ENCODE measurements around the gene OAS3. TPM values are rescaled to one million over a fixed set of nuclear protein-coding genes. Genes with fewer than 3 reads are reported as not detected.
"Not testable (repeated sequence)": the region's sequence is repeated elsewhere in the genome, so short reads cannot be mapped to it uniquely, and the experiment has no call there.

OAS3 gene
- total RNA-seq, 1 experiment from 2014 or later, result 18.5 TPM

DNA sequence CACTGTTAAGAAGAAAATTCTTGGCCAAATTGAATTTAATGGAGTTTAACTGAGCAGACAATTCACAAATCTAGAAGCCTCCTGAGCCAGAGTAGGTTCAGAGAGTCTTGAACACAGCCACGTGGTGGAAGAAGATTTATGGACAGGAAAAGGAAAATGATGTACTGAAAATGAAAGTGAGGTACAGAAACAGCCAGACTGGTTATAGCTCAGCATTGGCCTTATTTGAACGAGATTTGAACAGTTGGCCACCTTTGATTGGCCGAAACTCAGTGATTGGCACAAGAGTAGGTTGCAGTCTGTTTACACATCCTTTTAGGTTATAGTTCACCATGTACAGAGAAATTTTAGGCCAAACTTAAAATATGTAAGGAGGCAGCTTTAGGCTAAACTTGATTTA lies 50.0 kb downstream of the OAS3 start:
- H3K27me3 ChIP-seq (replicated peaks), result 0 out of 2 replicates have a peak, but pooled peaks cover 7% of the 10 kb centered on the region
- no peaks in the 10 kb centered on the region for H3K9me3 ChIP-seq (replicated peaks)
- no peak overlapping the region for H3K27ac ChIP-seq
- H3K4me1 ChIP-seq (replicated peaks), result no peaks in the 10 kb centered on the region
- DNase-seq (ENCODE audit: low read depth in 1 of 2, low spot score in 2 of 2), result no peak
- H3K36me3 ChIP-seq, result no peaks in the 10 kb centered on the region
- no peak overlapping the region for H3K4me3 ChIP-seq

DNA sequence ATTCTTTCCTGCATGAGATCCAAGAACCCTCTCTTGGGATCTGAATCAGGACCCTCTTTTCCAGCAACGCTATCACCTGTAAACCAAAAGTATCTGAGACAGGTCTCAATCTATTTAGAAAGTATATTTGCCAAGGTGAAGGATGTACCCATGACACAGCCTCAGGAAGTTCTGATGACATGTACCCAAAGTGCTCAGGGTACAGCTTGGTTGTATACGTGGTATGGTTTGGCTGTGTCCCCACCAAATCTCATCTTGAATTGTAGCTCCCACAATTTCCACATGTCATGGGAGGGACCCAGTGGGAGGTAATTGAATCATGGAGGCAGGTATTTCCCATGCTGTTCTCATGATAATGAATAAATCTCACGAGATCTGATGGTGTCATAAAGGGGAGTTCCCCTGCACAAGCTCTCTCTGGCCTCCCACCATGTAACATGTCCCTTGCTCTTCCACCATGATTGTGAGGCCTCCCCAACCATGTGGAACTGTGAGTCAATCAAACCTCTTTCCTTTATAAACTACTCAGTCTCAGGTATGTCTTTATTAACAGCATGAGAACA lies 50.6 kb downstream of the OAS3 start:
- not testable (repeated sequence) for H3K4me3 ChIP-seq; DNase-seq (ENCODE audit: low read depth in 1 of 2, low spot score in 2 of 2); H3K27ac ChIP-seq; H3K4me1 ChIP-seq (replicated peaks); H3K9me3 ChIP-seq (replicated peaks); H3K36me3 ChIP-seq; H3K27me3 ChIP-seq (replicated peaks)

DNA sequence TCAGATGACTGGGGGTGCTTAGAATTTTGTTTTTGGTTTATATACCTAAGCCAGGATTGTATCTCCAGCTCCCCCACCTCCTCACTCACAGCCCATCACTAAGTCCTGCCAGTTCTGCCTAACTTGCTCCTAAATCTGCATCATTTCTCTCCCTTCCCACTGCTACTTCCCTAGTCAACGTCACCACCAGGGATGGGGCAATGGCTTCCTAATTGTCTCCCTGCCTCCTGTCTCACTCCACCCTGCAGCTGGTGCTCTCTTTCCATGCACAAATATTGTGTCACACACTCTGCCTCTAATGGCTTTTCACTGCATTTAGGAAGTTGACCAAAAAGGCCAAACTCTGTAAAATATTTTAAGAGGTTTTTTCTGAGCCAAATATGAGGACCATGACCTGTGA lies 51.5 kb downstream of the OAS3 start:
- no peaks in the 10 kb centered on the region for H3K4me1 ChIP-seq (replicated peaks)
- no peaks in the 10 kb centered on the region for H3K36me3 ChIP-seq
- H3K4me3 ChIP-seq, result no peak overlapping the region
- 0 out of 2 replicates have a peak, but pooled peaks cover 2% of the 10 kb centered on the region for H3K27me3 ChIP-seq (replicated peaks)
- no peak overlapping the region for H3K27ac ChIP-seq
- no peaks in the 10 kb centered on the region for H3K9me3 ChIP-seq (replicated peaks)
- no peak for DNase-seq (ENCODE audit: low read depth in 1 of 2, low spot score in 2 of 2)

DNA sequence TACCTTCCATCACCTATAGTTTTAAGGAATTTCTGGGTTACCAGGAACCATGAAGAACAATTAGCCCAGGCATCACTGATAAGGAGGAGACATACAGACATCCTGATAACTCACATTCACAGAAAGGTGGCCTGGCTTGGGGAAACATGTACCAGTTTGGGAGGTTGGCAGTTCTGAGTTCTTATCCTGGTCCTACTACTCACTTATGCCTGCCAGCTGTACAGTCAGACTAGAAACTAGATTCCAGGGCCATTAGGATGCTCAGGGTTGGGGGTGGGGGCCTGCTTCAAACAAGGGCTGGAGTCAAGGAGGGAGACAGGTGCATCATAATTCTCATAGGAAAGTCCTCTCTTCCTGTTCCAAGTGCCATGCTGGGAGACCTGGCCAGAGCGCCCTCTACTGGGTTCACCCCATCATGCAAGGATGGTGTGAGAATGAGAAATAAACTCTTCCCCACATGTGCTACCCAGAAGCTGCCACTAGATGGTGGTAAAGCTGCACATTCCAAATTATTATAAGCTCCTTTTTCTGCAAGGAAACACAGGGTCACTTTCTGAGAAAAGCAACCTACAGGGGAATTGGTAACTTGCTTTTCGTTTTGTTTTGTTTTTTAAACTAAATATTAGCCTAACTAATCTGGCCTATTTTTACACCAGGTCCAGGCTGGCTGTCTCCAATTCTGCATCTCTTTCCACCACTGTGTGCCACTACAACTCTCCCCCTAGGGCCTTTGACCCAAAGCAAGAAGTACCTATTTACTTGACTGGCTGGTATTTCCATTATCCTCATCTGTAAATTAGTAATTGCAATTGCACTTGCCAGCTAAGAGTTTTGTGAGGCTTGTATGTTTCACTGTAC lies 54.5 kb downstream of the OAS3 start:
- H3K4me3 ChIP-seq, result no peak overlapping the region
- peak; percentile 47 to 54 for DNase-seq (ENCODE audit: low read depth in 1 of 2, low spot score in 2 of 2)
- no peaks in the 10 kb centered on the region for H3K9me3 ChIP-seq (replicated peaks)
- 0 out of 2 replicates have a peak, but pooled peaks cover 7% of the 10 kb centered on the region for H3K27me3 ChIP-seq (replicated peaks)
- no peaks in the 10 kb centered on the region for H3K36me3 ChIP-seq
- H3K4me1 ChIP-seq (replicated peaks), result no peaks in the 10 kb centered on the region
- no peak overlapping the region for H3K27ac ChIP-seq

DNA sequence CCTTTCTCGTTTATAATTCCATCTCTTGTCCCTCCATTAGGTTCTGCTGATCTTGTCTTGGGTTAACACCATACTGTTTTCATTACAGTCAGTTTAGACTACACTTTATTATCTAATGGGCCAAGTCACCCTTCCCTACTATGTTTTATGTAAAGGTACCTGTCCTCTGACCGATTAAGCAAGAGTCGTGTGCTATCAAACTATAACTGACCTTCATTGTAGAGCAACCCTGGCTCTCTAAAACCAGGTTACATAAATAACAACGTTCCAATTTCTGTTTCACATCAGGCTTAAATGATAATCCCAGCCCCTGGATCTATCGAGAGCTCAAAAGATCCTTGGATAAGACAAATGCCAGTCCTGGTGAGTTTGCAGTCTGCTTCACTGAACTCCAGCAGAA lies 56.7 kb downstream of the OAS3 start:
- Histone ChIP-seq H3K27ac (no peak overlapping the region), H3K9me3 (replicated peaks) (no peaks in the 10 kb centered on the region), H3K4me1 (replicated peaks) (no peaks in the 10 kb centered on the region), H3K27me3 (replicated peaks) (0 out of 2 replicates have a peak, but pooled peaks cover 5% of the 10 kb centered on the region), H3K36me3 (no peaks in the 10 kb centered on the region), H3K4me3 (no peak overlapping the region)
- DNase-seq (ENCODE audit: low read depth in 1 of 2, low spot score in 2 of 2), result no peak

DNA sequence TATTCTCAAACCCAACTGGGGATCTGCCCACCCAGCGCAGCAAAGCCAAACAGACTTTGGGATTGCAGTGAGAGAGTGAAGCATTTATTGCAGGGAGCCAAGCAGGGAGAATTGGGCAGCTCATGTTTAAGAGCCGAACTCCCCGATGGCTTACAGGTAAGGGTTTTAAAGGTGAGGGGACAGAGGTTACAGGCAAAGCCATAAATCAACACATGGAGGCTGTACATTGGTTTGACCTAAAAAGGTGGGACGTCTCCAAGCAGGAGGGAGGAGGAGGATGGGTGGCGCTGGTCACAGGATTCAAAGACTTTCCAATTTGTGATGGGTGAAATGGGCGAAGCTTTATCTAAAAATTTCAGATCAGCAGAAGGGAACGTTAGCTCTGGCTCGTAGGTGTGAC lies 58.2 kb downstream of the OAS3 start:
- H3K27ac ChIP-seq, result no peak overlapping the region
- 0 out of 2 replicates have a peak, but pooled peaks cover 5% of the 10 kb centered on the region for H3K27me3 ChIP-seq (replicated peaks)
- H3K36me3 ChIP-seq, result no peaks in the 10 kb centered on the region
- no peaks in the 10 kb centered on the region for H3K4me1 ChIP-seq (replicated peaks)
- H3K4me3 ChIP-seq, result no peak overlapping the region
- no peaks in the 10 kb centered on the region for H3K9me3 ChIP-seq (replicated peaks)
- no peak for DNase-seq (ENCODE audit: low read depth in 1 of 2, low spot score in 2 of 2)

DNA sequence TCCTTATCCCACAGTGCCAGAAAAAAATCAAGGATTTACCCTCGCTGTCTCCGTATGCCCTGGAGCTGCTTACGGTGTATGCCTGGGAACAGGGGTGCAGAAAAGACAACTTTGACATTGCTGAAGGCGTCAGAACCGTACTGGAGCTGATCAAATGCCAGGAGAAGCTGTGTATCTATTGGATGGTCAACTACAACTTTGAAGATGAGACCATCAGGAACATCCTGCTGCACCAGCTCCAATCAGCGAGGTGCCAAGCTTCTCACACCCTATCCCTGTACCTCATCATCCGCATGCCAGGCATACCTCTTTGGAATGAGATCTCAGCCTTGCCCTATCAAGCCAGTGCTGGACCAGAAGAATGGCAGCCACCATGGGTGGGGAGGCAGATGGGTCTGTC lies 59.2 kb downstream of the OAS3 start:
- no peak overlapping the region for H3K4me3 ChIP-seq
- no peak overlapping the region for H3K27ac ChIP-seq
- H3K9me3 ChIP-seq (replicated peaks), result no peaks in the 10 kb centered on the region
- 0 out of 2 replicates have a peak, but pooled peaks cover 5% of the 10 kb centered on the region for H3K27me3 ChIP-seq (replicated peaks)
- no peak for DNase-seq (ENCODE audit: low read depth in 1 of 2, low spot score in 2 of 2)
- no peaks in the 10 kb centered on the region for H3K36me3 ChIP-seq
- no peaks in the 10 kb centered on the region for H3K4me1 ChIP-seq (replicated peaks)

DNA sequence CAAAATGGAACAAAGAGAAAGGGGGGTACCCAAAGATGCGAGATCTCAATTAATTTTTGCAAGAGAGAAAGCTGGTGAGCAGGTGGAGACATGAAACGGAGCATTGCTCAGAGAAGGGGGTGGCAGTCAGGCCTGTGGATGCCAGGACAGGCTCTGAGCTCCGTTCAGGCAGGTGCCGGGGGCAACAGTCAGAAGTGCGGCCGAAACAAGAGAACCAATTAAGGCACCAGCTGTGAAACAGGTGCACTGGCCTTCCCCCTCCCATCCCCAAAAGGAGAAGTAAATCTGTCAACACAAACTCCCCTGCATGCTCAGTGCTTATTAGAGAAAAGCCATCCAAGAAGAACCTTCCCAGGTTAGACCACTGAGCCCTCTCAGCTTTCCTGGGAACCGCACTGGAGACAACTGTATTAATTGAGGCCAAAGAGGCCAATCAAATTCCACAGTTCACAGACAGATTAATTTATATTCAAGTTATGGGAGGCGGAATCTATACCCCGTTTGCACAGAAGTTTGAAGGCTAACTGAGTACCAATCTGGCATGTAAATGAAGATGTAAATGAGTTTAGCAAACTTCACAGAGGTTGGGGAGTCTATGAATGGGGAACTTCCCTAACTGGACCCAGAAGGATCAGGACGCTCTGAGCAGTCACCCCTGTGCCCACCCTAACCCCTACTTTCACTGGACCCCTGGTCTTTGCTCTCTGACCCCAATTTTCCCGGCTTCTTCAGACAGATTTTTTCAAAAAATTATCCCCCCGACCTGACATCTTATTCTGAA lies 60.9 kb downstream of the OAS3 start:
- H3K27me3 ChIP-seq (replicated peaks), result 0 out of 2 replicates have a peak, but pooled peaks cover 5% of the 10 kb centered on the region
- H3K4me1 ChIP-seq (replicated peaks), result no peaks in the 10 kb centered on the region
- no peak overlapping the region for H3K4me3 ChIP-seq
- no peaks in the 10 kb centered on the region for H3K36me3 ChIP-seq
- no peak overlapping the region for H3K27ac ChIP-seq
- H3K9me3 ChIP-seq (replicated peaks), result no peaks in the 10 kb centered on the region
- DNase-seq (ENCODE audit: low read depth in 1 of 2, low spot score in 2 of 2), result no peak

DNA sequence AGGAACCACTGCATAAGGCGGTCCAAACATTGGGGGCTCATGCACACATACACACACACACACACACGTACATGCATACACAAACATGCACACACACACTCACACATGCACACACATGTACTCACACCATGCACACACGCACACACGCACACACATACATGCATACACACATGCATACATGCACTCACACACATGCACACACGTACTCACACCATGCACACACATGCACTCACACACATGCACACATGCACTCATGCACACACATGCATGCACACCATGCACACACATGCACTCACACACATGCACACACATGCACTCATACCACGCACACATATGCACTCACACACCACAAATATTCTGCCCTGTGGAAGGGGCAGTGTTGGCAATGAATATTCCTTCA lies 62.2 kb downstream of the OAS3 start:
- Histone ChIP-seq H3K27me3 (replicated peaks) (no peaks in the 10 kb centered on the region), H3K27ac (no peak overlapping the region), H3K9me3 (replicated peaks) (no peaks in the 10 kb centered on the region), H3K4me3 (no peak overlapping the region), H3K36me3 (no peaks in the 10 kb centered on the region), H3K4me1 (replicated peaks) (no peaks in the 10 kb centered on the region)
- DNase-seq (ENCODE audit: low read depth in 1 of 2, low spot score in 2 of 2), result no peak

DNA sequence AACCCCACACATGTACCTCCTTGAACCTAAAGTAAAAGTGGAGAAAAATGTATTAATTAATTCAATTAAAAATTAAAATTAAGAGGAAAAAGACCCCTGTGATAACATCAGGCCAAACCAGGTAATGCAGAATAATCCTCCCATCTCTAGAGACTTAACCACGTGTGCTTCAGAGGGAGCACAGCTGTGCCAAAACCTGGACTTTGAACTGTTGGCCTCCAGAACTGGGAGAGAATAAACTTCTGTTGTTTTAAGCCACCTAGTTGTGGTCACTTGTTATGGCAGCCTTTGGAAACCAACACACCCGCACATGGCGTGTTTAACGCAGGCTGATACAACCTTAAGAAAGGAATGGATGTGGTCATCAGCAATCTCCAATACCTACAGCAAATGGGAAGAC lies 63.9 kb downstream of the OAS3 start:
- no peaks in the 10 kb centered on the region for H3K36me3 ChIP-seq
- peaks cover 5% of the 10 kb centered on the region for H3K4me1 ChIP-seq (replicated peaks)
- no peak for DNase-seq (ENCODE audit: low read depth in 1 of 2, low spot score in 2 of 2)
- no peak overlapping the region for H3K4me3 ChIP-seq
- no peaks in the 10 kb centered on the region for H3K27me3 ChIP-seq (replicated peaks)
- no peak overlapping the region for H3K27ac ChIP-seq
- no peaks in the 10 kb centered on the region for H3K9me3 ChIP-seq (replicated peaks)

DNA sequence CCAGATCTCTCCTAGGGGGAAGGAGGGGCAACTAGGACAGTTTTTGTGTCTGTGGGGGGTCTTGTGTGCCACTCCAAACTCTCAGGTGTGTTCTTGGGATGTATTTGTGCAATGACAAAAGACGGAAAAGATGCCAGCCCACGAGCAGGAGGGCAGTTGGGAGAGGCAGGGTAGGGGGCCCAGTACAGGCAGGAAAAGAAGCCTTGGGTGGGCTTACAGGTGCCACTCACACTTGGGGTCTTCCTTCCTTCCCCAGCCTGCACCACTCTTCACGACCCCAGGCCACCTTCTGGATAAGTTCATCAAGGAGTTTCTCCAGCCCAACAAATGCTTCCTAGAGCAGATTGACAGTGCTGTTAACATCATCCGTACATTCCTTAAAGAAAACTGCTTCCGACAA lies 64.4 kb downstream of the OAS3 start:
- no peak for DNase-seq (ENCODE audit: low read depth in 1 of 2, low spot score in 2 of 2)
- H3K27me3 ChIP-seq (replicated peaks), result no peaks in the 10 kb centered on the region
- H3K36me3 ChIP-seq, result no peaks in the 10 kb centered on the region
- peaks cover 10% of the 10 kb centered on the region for H3K4me1 ChIP-seq (replicated peaks)
- no peak overlapping the region for H3K27ac ChIP-seq
- H3K4me3 ChIP-seq, result no peak overlapping the region
- H3K9me3 ChIP-seq (replicated peaks), result no peaks in the 10 kb centered on the region

DNA sequence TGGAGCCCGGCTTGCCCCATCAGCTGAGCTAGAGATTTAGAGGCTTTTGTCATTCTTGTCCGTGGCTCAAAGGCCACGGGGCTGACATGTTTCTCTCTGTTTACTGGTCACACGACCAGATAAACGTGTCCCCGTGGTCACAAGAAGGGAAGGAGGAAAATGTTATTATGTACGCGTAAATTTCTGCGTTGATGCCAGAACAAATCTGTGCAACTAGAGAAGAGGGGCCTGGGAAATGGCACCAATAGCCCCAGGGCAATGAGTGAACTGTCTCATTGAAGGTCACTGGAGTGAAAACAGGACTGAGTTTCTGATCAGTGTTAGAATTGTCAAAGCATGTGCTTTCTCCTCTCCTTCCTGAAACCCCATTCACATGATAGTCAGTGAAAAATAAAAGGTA lies 65.4 kb downstream of the OAS3 start:
- H3K27ac ChIP-seq, result no peak overlapping the region
- no peaks in the 10 kb centered on the region for H3K36me3 ChIP-seq
- no peaks in the 10 kb centered on the region for H3K27me3 ChIP-seq (replicated peaks)
- no peaks in the 10 kb centered on the region for H3K9me3 ChIP-seq (replicated peaks)
- H3K4me1 ChIP-seq (replicated peaks), result peaks cover 13% of the 10 kb centered on the region
- H3K4me3 ChIP-seq, result no peak overlapping the region
- DNase-seq (ENCODE audit: low read depth in 1 of 2, low spot score in 2 of 2), result no peak

DNA sequence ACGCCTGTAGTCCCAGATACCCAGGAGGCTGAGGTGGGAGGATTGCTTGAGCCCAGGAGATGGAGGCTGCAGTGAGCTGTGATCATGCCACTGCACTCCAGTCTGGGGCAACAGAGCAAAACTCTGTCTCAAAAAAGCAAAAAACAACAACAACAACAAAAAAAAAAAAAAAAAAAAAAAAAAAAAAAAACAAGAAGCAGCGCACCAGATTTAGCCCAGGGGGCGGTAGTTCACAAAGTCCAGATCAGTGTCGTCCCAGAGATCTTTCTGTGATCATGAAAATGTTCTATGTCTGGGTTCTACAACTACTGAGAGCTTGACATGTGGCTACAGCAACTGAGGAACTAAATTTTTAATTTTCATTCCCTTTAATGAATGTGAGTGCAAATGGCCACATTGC lies 67.5 kb downstream of the OAS3 start:
- H3K9me3 ChIP-seq (replicated peaks), result no peaks in the 10 kb centered on the region
- DNase-seq (ENCODE audit: low read depth in 1 of 2, low spot score in 2 of 2), result peak in 1 of 2 experiments; percentile 10
- no peak overlapping the region for H3K27ac ChIP-seq
- no peaks in the 10 kb centered on the region for H3K27me3 ChIP-seq (replicated peaks)
- H3K36me3 ChIP-seq, result no peaks in the 10 kb centered on the region
- no peak overlapping the region for H3K4me3 ChIP-seq
- H3K4me1 ChIP-seq (replicated peaks), result peaks cover 13% of the 10 kb centered on the region

DNA sequence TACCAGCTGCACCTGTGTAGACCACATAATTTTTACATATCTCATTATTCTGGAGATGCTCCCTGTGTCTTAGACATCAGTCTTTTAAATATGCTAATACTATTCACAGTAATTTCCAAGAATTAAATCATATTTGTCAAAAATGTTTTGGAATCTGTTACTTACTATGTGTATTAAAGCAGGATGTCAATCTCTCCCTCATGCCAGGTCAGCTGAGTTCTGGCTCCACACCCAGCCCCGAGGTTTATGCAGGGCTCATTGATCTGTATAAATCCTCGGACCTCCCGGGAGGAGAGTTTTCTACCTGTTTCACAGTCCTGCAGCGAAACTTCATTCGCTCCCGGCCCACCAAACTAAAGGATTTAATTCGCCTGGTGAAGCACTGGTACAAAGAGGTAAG lies 67.9 kb downstream of the OAS3 start:
- H3K4me3 ChIP-seq, result no peak overlapping the region
- no peak overlapping the region for H3K27ac ChIP-seq
- DNase-seq (ENCODE audit: low read depth in 1 of 2, low spot score in 2 of 2), result no peak
- H3K36me3 ChIP-seq, result no peaks in the 10 kb centered on the region
- peaks cover 13% of the 10 kb centered on the region for H3K4me1 ChIP-seq (replicated peaks)
- H3K9me3 ChIP-seq (replicated peaks), result no peaks in the 10 kb centered on the region
- no peaks in the 10 kb centered on the region for H3K27me3 ChIP-seq (replicated peaks)
